Transverse colon (tissue), 4 donors: Measurements from ENCODE around the gene SDR42E2. TPM values are rescaled to one million over a fixed set of nuclear protein-coding genes. Genes with fewer than 3 reads are reported as not detected.
"Not testable (repeated sequence)": the region's sequence is repeated elsewhere in the genome, so short reads cannot be mapped to it uniquely, and the experiment has no call there.

Experiments
- DNase-seq: peaks from one replicate; pipeline ENCODE4 v3.0.0-alpha.2; 2019
- H3K27ac ChIP-seq, 4 donors: fragments of 200-600 bp; sonication (generic); 2 replicates each; pipeline ENCODE4 v1.5.1; 2016 to 2018; ENCODE audit warnings: inconsistent platforms in 4 of 4
- H3K27me3 ChIP-seq: fragments of 200-600 bp; sonication (generic); 2 replicates; pipeline ENCODE4 v1.5.1; 2017; ENCODE audit warnings: inconsistent platforms
- H3K36me3 ChIP-seq, 4 donors: fragments of 200-600 bp; sonication (generic); 2 replicates each; pipeline ENCODE4 v1.5.1; 2017 to 2019; ENCODE audit warnings: inconsistent platforms in 4 of 4
- H3K4me1 ChIP-seq, 4 donors: fragments of 200-600 bp; sonication (generic); 2 replicates each; pipeline ENCODE4 v1.5.1; 2017 to 2020; ENCODE audit warnings: inconsistent platforms in 4 of 4
- H3K4me3 ChIP-seq, 4 donors: fragments of 200-600 bp; sonication (generic); 1 replicate in 1 of 4; 2 replicates in 3 of 4; pipeline versions ENCODE4 v1.5.1 to v1.6.1; 2017 to 2019; ENCODE audit warnings: inconsistent platforms in 4 of 4
- H3K9me3 ChIP-seq, 2 donors: fragments of 200-600 bp; sonication (generic); 2 replicates each; pipeline ENCODE4 v1.5.1; 2017 to 2019; ENCODE audit warnings: inconsistent platforms in 2 of 2
- CTCF ChIP-seq, 5 experiments: fragments of 200-600 bp in 3 of 5; fragments of 450-650 bp in 2 of 5; sonication (generic) in 3 of 5; IDR thresholded peaks; 1 replicate in 2 of 5; 2 replicates in 3 of 5; pipeline ENCODE4 v1.5.1; 2016 to 2017; ENCODE audit warnings: antibody characterized with exemption in 5 of 5, inconsistent platforms in 3 of 5, mild to moderate bottlenecking in 2 of 5, moderate library complexity in 1 of 5
- EP300 ChIP-seq: sonication (generic); formaldehyde crosslinking; IDR thresholded peaks from one replicate; pipeline ENCODE4 v1.6.1; 2017; ENCODE audit warnings: antibody characterized with exemption, low read depth
- POLR2A ChIP-seq: fragments of 450-650 bp; IDR thresholded peaks from one replicate; pipeline ENCODE4 v1.6.1; 2016; ENCODE audit warnings: antibody characterized with exemption, mild to moderate bottlenecking, moderate library complexity
- POLR2AphosphoS5 ChIP-seq, 3 donors: sonication (generic); formaldehyde crosslinking; IDR thresholded peaks; one replicate each; pipeline ENCODE4 v1.6.1; 2016; ENCODE audit warnings: antibody characterized with exemption in 3 of 3
- WGBS, 2 donors: methylation state at CpG; one replicate each; pipeline ENCODE4 v1.1.5; 2018; ENCODE audit warnings: low coverage in 1 of 2; 5-methylcytosine and 5-hydroxymethylcytosine counted together
- in situ Hi-C, 4 donors: fragments of 200-750 bp; cut with MboI; loops; one replicate each; pipeline versions ENCODE4 v1.15.0 to v1.15.1; 2017; ENCODE audit warnings: low sequenced_read_pairs in 3 of 4, low pct_ligation_motif_present in 1 of 4, low pct_unique_long_range_greater_than_20kb in 1 of 4
- intact Hi-C: fragments of 100-400 bp; cut with DNase I; formaldehyde crosslinking; loops from one replicate; pipeline ENCODE4 v1.15.1; 2023; ENCODE audit warnings: low total_unique reads
- total RNA-seq, 4 donors: library from RNA; depleted of rRNA; stranded (reverse); fragments of >200 nt; gene quantifications; one replicate each; pipeline ENCODE4 v1.1.0, GENCODE V29; 2016

SDR42E2 gene
- total RNA-seq, 4 donors from 2014 or later, result not detected

- Histone ChIP-seq H3K4me3 (no peak overlapping the region), H3K27me3 (no peaks in the 10 kb centered on the region), H3K4me1 (peaks cover 3 to 57% (median 27%) of the 10 kb centered on the region in 4 donors), H3K9me3 (no peaks in the 10 kb centered on the region), H3K36me3 (no peaks in the 10 kb centered on the region), H3K27ac (peak overlapping the region in 2 of 4 donors; percentile 20 to 27)
- no peak for DNase-seq
- 75 to 90% methylated on average over 5 to 9 of the region's 9 CpGs for WGBS, 2 donors
- intact Hi-C loops (no loop called here), in situ Hi-C loops (no loop called here)
- TF ChIP-seq CTCF (IDR thresholded peaks at IDR 0.05) (no peak), POLR2A (no peak), POLR2AphosphoS5 (IDR thresholded peaks at IDR 0.05) (no peak), EP300 (no peak)
These were observed 54.0 kb downstream of the SDR42E2 start for GRCh38 chr16:22216191-22216831.

GRCh38 chr16:22216832-22217225, 54.5 kb downstream of the SDR42E2 start:
- DNase-seq, in situ Hi-C loops, H3K9me3 ChIP-seq, intact Hi-C loops, H3K36me3 ChIP-seq, H3K4me3 ChIP-seq, H3K27me3 ChIP-seq: not testable (repeated sequence)
- H3K27ac ChIP-seq, result peak overlapping the region in 2 of 4 donors; percentile 20 to 27
- 87 to 95% methylated on average over 3 to 7 of the region's 7 CpGs for WGBS, 2 donors
- peaks cover 2 to 55% (median 24%) of the 10 kb centered on the region in 4 donors for H3K4me1 ChIP-seq

- TF ChIP-seq EP300, result no peak
- TF ChIP-seq POLR2AphosphoS5 (IDR thresholded peaks at IDR 0.05), result no peak
- no peak for TF ChIP-seq POLR2A
- no peak for TF ChIP-seq CTCF (IDR thresholded peaks at IDR 0.05)
- Histone ChIP-seq H3K27ac (peak overlapping the region in 2 of 4 donors; percentile 3 to 6), H3K36me3 (no peaks in the 10 kb centered on the region), H3K9me3 (no peaks in the 10 kb centered on the region), H3K4me3 (no peak overlapping the region), H3K27me3 (no peaks in the 10 kb centered on the region), H3K4me1 (peaks cover 0 to 44% (median 15%) of the 10 kb centered on the region in 4 donors)
- in situ Hi-C loops (no loop called here), intact Hi-C loops (no loop called here)
- 79 to 84% methylated on average over 3 to 18 of the region's 18 CpGs for WGBS, 2 donors
- no peak for DNase-seq
These were observed 55.8 kb downstream of the SDR42E2 start for GRCh38 chr16:22217890-22218730.

DNA sequence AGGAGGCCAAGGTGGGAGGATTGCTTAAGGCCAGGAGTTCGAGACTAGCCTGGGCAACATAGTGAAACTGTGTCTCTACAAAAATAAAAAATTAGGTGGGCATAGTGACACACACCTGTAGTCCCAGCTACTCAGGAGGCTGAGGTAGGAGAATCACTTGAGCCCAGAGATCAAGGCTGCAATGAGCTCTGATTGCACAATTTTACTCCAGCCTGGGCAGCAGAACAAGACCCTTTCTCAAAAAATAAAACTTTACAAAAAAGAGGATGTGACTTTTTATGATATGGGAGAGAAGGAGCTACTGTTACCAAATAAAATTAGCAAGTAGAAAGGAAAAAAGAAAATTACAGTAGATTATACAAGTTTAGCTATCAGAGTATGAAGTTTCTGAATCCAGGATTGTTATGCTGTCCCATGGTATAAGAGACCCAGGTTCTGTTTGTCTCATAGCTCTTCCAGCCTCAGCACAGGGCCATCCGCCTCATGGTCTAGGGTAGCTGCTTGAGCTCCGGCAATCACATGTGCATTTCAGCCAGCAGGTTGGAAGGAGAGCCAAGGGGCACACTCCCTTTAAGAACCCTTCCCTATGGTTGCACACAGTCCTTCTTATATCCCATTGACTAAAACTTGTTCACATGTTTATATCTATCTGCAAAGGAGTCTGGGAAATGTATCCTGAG, 57.2 kb downstream of the SDR42E2 start:
- WGBS, 2 donors, result 93 to 100% methylated on average over 2 to 3 of the region's 3 CpGs
- no peak for DNase-seq
- no peaks in the 10 kb centered on the region for H3K36me3 ChIP-seq
- in situ Hi-C loops (no loop called here), intact Hi-C loops (no loop called here)
- peak overlapping the region; percentile 24 to 57 (median 38) for H3K27ac ChIP-seq
- H3K27me3 ChIP-seq, result no peaks in the 10 kb centered on the region
- peaks cover 0 to 36% (median 14%) of the 10 kb centered on the region in 4 donors for H3K4me1 ChIP-seq
- H3K9me3 ChIP-seq, result no peaks in the 10 kb centered on the region
- H3K4me3 ChIP-seq, result no peak overlapping the region
- TF ChIP-seq EP300, result no peak
- TF ChIP-seq POLR2AphosphoS5 (IDR thresholded peaks at IDR 0.05), result no peak
- TF ChIP-seq POLR2A, result no peak
- no peak for TF ChIP-seq CTCF (IDR thresholded peaks at IDR 0.05)
